ENCODE data around the gene PPFIA4.
A peak's percentile ranks its signal among the peaks of the same experiment; 100 is the strongest.

Gene PPFIA4

GRCh38 chr1:203083463-203083921 is 57.2 kb downstream of the PPFIA4 start:
- H3K79me2 ChIP-seq (ENCODE audit: insufficient read depth, low read depth), result no peaks in the 10 kb centered on the region
- no peaks in the 10 kb centered on the region for H3K27me3 ChIP-seq (ENCODE audit: insufficient read depth, low read depth)
- H3K4me1 ChIP-seq (ENCODE audit: low read depth, poor library complexity, severe bottlenecking), result no peaks in the 10 kb centered on the region
- no peak for TF ChIP-seq CTCF (conservative IDR thresholded peaks at IDR 0.05; ENCODE audit: low read depth, low read length)
- no peak overlapping the region for H3K9ac ChIP-seq
- no peak overlapping the region for H3K4me2 ChIP-seq
- no peak overlapping the region for H2AFZ ChIP-seq (ENCODE audit: low read depth)
- H4K20me1 ChIP-seq (ENCODE audit: insufficient read depth), result no peaks in the 10 kb centered on the region
- no peak overlapping the region for H3K4me3 ChIP-seq (IDR thresholded peaks at IDR 0.05; ENCODE audit: insufficient read depth, low read depth, low read length)
- no peak overlapping the region for H3K27ac ChIP-seq
- no peaks in the 10 kb centered on the region for H3K36me3 ChIP-seq (ENCODE audit: insufficient read depth)

- Histone ChIP-seq H3K4me2 (no peak overlapping the region), H3K4me3 (IDR thresholded peaks at IDR 0.05; ENCODE audit: insufficient read depth, low read depth, low read length) (no peak overlapping the region), H3K4me1 (ENCODE audit: low read depth, poor library complexity, severe bottlenecking) (no peaks in the 10 kb centered on the region), H4K20me1 (ENCODE audit: insufficient read depth) (no peaks in the 10 kb centered on the region), H3K9ac (no peak overlapping the region), H3K27me3 (ENCODE audit: insufficient read depth, low read depth) (no peaks in the 10 kb centered on the region), H3K36me3 (ENCODE audit: insufficient read depth) (no peaks in the 10 kb centered on the region), H2AFZ (ENCODE audit: low read depth) (no peak overlapping the region), H3K79me2 (ENCODE audit: insufficient read depth, low read depth) (no peaks in the 10 kb centered on the region), H3K27ac (no peak overlapping the region)
- peak; percentile 58 for TF ChIP-seq CTCF (conservative IDR thresholded peaks at IDR 0.05; ENCODE audit: low read depth, low read length)
Observed at GRCh38 chr1:203084588-203085527, 58.6 kb downstream of the PPFIA4 start.

- no peak within 1 kb of the TSS for H3K4me2 ChIP-seq
- H3K27me3 ChIP-seq (ENCODE audit: insufficient read depth, low read depth), result no peaks in the 10 kb centered on the region; the same call in 1 of the 2 replicates
- H3K27ac ChIP-seq, result no peak within 1 kb of the TSS
- H3K4me1 ChIP-seq (ENCODE audit: low read depth, poor library complexity, severe bottlenecking), result no peaks in the 10 kb centered on the region
- no peaks in the 10 kb centered on the region for H3K79me2 ChIP-seq (ENCODE audit: insufficient read depth, low read depth)
- no peak within 1 kb of the TSS for H3K4me3 ChIP-seq (IDR thresholded peaks at IDR 0.05; ENCODE audit: insufficient read depth, low read depth, low read length)
- no peaks in the 10 kb centered on the region for H4K20me1 ChIP-seq (ENCODE audit: insufficient read depth)
- no peak within 1 kb of the TSS for H2AFZ ChIP-seq (ENCODE audit: low read depth)
- H3K9ac ChIP-seq, result no peak within 1 kb of the TSS
- H3K36me3 ChIP-seq (ENCODE audit: insufficient read depth), result no peaks in the 10 kb centered on the region
- TF ChIP-seq CTCF (conservative IDR thresholded peaks at IDR 0.05; ENCODE audit: low read depth, low read length), result no peak
Observed at GRCh38 chr1:203085528-203086406, 59.5 kb downstream of the PPFIA4 start, which contains the start of gene MYOG. Gene MYOG, minus strand, starts transcription at chr1:203086012. Its CDS starts 51 bp downstream, at chr1:203085961.

- Histone ChIP-seq H2AFZ (ENCODE audit: low read depth) (no peak overlapping the region), H3K27me3 (ENCODE audit: insufficient read depth, low read depth) (no peaks in the 10 kb centered on the region; the same call in 1 of the 2 replicates), H3K79me2 (ENCODE audit: insufficient read depth, low read depth) (no peaks in the 10 kb centered on the region), H3K9ac (no peak overlapping the region), H3K27ac (no peak overlapping the region), H4K20me1 (ENCODE audit: insufficient read depth) (no peaks in the 10 kb centered on the region), H3K4me3 (IDR thresholded peaks at IDR 0.05; ENCODE audit: insufficient read depth, low read depth, low read length) (no peak overlapping the region), H3K36me3 (ENCODE audit: insufficient read depth) (no peaks in the 10 kb centered on the region), H3K4me1 (ENCODE audit: low read depth, poor library complexity, severe bottlenecking) (no peaks in the 10 kb centered on the region), H3K4me2 (no peak overlapping the region)
- TF ChIP-seq CTCF (conservative IDR thresholded peaks at IDR 0.05; ENCODE audit: low read depth, low read length), result no peak
Observed at GRCh38 chr1:203086992-203087763, 60.9 kb downstream of the PPFIA4 start.

Measured in KMS-11 (cell line).